NOMO-1 treated with DMSO at 0.1 percent for 48 hours (cell line): Measurements from ENCODE around the gene REEP5.

Experiments
- DNase-seq: peaks from one replicate; lab custom pipeline; 2025; ENCODE audit not compliant: unreplicated experiment; lab: John Stamatoyannopoulos, UW

The REEP5 gene

GRCh38 chr5:112933651-112934365 lies 11.8 kb upstream of the REEP5 start:
- DNase-seq = no peak

GRCh38 chr5:112933105-112933504 lies 11.1 kb upstream of the REEP5 start:
- DNase-seq = no peak

- peak; percentile 92 for DNase-seq
These were observed 9.4 kb upstream of the REEP5 start for GRCh38 chr5:112931473-112931872.

- peak; percentile 98 for DNase-seq
These were observed 8.0 kb upstream of the REEP5 start for GRCh38 chr5:112930082-112930344.

- DNase-seq = peak; percentile 11
These were observed 7.5 kb upstream of the REEP5 start for GRCh38 chr5:112929336-112930081.

GRCh38 chr5:112923988-112924387 lies 2.0 kb upstream of the REEP5 start:
- DNase-seq = no peak

- peak; percentile 90 for DNase-seq
These were observed 1.3 kb upstream of the REEP5 start for GRCh38 chr5:112923148-112923917.

- peak; percentile 17 for DNase-seq
These were observed 798 bp downstream of the REEP5 start for GRCh38 chr5:112921026-112921832.

GRCh38 chr5:112919972-112920371 lies 2.1 kb downstream of the REEP5 start:
- DNase-seq = no peak

GRCh38 chr5:112918679-112919078 lies 3.3 kb downstream of the REEP5 start:
- DNase-seq = no peak

GRCh38 chr5:112918136-112918535 lies 3.9 kb downstream of the REEP5 start:
- no peak for DNase-seq

- no peak for DNase-seq
These were observed 4.5 kb downstream of the REEP5 start for GRCh38 chr5:112917453-112917995.

- DNase-seq = no peak
These were observed 6.2 kb downstream of the REEP5 start for GRCh38 chr5:112915831-112916230.

GRCh38 chr5:112914584-112914983 lies 7.4 kb downstream of the REEP5 start:
- no peak for DNase-seq

GRCh38 chr5:112910529-112910928 lies 11.5 kb downstream of the REEP5 start:
- DNase-seq = no peak

- no peak for DNase-seq
These were observed 13.2 kb downstream of the REEP5 start for GRCh38 chr5:112908854-112909253.

- no peak for DNase-seq
These were observed 14.8 kb downstream of the REEP5 start for GRCh38 chr5:112907166-112907631.

GRCh38 chr5:112906637-112907036 lies 15.4 kb downstream of the REEP5 start:
- no peak for DNase-seq

- peak; percentile 40 for DNase-seq
These were observed 17.0 kb downstream of the REEP5 start for GRCh38 chr5:112904996-112905395.

GRCh38 chr5:112902561-112902960 lies 19.5 kb downstream of the REEP5 start:
- DNase-seq = no peak

- no peak for DNase-seq
These were observed 26.3 kb downstream of the REEP5 start for GRCh38 chr5:112895682-112896081.
